HEK293 (cell line): ENCODE data around the gene CADPS2.

Source experiments
- CTCF ChIA-PET: fragments of 350-600 bp; formaldehyde crosslinking; extraction: SDS; loops from one replicate; lab custom pipeline; 2021; ENCODE audit warnings: antibody characterized with exemption; lab: Yijun Ruan, JAX
- POLR2A ChIA-PET: fragments of 300-600 bp; formaldehyde crosslinking; extraction: SDS; loops from one replicate; lab custom pipeline; 2020; ENCODE audit warnings: antibody characterized with exemption, inconsistent platforms; lab: Yijun Ruan, JAX
- H3K27ac ChIP-seq: fragments of 200-500 bp; sonication (Bioruptor generic); 2 replicates; pipeline ENCODE4 v1.5.1; 2014; ENCODE audit warnings: low read depth, low read length, control low read depth, inconsistent platforms; ENCODE audit errors: extremely low read depth
- H3K36me3 ChIP-seq, 2 experiments: fragments of 200-500 bp in 1 of 2; sonication (Bioruptor generic) in 1 of 2; 1 replicate in 1 of 2; 2 replicates in 1 of 2; pipeline ENCODE4 v1.5.1; 2014 to 2017; ENCODE audit warnings: inconsistent platforms in 2 of 2, low read length in 2 of 2; ENCODE audit not compliant: control insufficient read depth in 2 of 2, insufficient read depth in 1 of 2
- H3K4me1 ChIP-seq: fragments of 200-500 bp; sonication (Bioruptor generic); 2 replicates; pipeline ENCODE4 v1.5.1; 2014; ENCODE audit warnings: mild to moderate bottlenecking, low read length, inconsistent platforms; ENCODE audit not compliant: control insufficient read depth, insufficient read depth
- H3K4me3 ChIP-seq: 2 replicates; pipeline ENCODE4 v1.5.1; 2011; ENCODE audit warnings: low read depth, mild to moderate bottlenecking, control low read depth, low read length, moderate library complexity
- H3K9me3 ChIP-seq: fragments of 200-500 bp; sonication (Bioruptor generic); 2 replicates; pipeline ENCODE4 v1.5.1; 2014; ENCODE audit warnings: low read depth, low read length, inconsistent platforms; ENCODE audit not compliant: control insufficient read depth, insufficient read depth
- BCL11B ChIP-seq: fragments of 450-650 bp; formaldehyde crosslinking; IDR thresholded peaks from 2 replicates; pipeline ENCODE4 v1.5.1; 2016; ENCODE audit warnings: low read depth, missing biosample characterization, missing genetic modification characterization
- GFI1B ChIP-seq: fragments of 450-650 bp; formaldehyde crosslinking; IDR thresholded peaks from 2 replicates; pipeline ENCODE4 v1.5.1; 2016; ENCODE audit warnings: missing biosample characterization, missing genetic modification characterization
- KLF1 ChIP-seq: fragments of 450-650 bp; formaldehyde crosslinking; IDR thresholded peaks from 2 replicates; pipeline ENCODE4 v1.5.1; 2016; ENCODE audit warnings: missing biosample characterization, missing genetic modification characterization
- KLF8 ChIP-seq: fragments of 450-650 bp; formaldehyde crosslinking; IDR thresholded peaks from 2 replicates; pipeline ENCODE4 v1.5.1; 2016; ENCODE audit warnings: missing biosample characterization, missing genetic modification characterization
- REPIN1 ChIP-seq: fragments of 450-650 bp; formaldehyde crosslinking; IDR thresholded peaks from 2 replicates; pipeline ENCODE4 v1.5.1; 2017; ENCODE audit warnings: missing biosample characterization, missing genetic modification characterization, low read depth
- SETDB1 ChIP-seq: IDR thresholded peaks from one replicate; pipeline ENCODE4 v1.6.1; 2017; ENCODE audit warnings: mild to moderate bottlenecking, low read length, moderate library complexity, mixed read lengths; ENCODE audit not compliant: insufficient read length
- TCF7L2 ChIP-seq: IDR thresholded peaks from 2 replicates; pipeline ENCODE4 v1.6.1; 2011; ENCODE audit warnings: low read depth, mild to moderate bottlenecking, inconsistent platforms, low read length, moderate library complexity, borderline replicate concordance
- TRIM28 ChIP-seq: IDR thresholded peaks from 2 replicates; pipeline ENCODE4 v1.6.1; 2011; ENCODE audit warnings: low read length, control low read depth, borderline replicate concordance
- WT1 ChIP-seq: fragments of 450-650 bp; formaldehyde crosslinking; IDR thresholded peaks from 2 replicates; pipeline ENCODE4 v1.5.1; 2016; ENCODE audit warnings: missing biosample characterization, missing genetic modification characterization
- ZFP3 ChIP-seq: fragments of 450-650 bp; formaldehyde crosslinking; IDR thresholded peaks from 2 replicates; pipeline ENCODE4 v1.5.1; 2016; ENCODE audit warnings: low read depth, missing biosample characterization, missing genetic modification characterization
- ZIC2 ChIP-seq: fragments of 450-650 bp; formaldehyde crosslinking; IDR thresholded peaks from 2 replicates; pipeline ENCODE4 v1.5.1; 2016; ENCODE audit warnings: missing biosample characterization, missing genetic modification characterization
- ZNF248 ChIP-seq: fragments of 450-650 bp; formaldehyde crosslinking; IDR thresholded peaks from 2 replicates; pipeline ENCODE4 v1.5.1; 2017; ENCODE audit warnings: missing biosample characterization, missing genetic modification characterization
- ZNF280C ChIP-seq: fragments of 450-650 bp; formaldehyde crosslinking; IDR thresholded peaks from 2 replicates; pipeline ENCODE4 v1.5.1; 2016; ENCODE audit warnings: missing biosample characterization, missing genetic modification characterization
- ZNF311 ChIP-seq: fragments of 450-650 bp; formaldehyde crosslinking; IDR thresholded peaks from 2 replicates; pipeline ENCODE4 v1.5.1; 2017; ENCODE audit warnings: missing biosample characterization, missing genetic modification characterization, borderline replicate concordance
- ZNF529 ChIP-seq: fragments of 450-650 bp; formaldehyde crosslinking; IDR thresholded peaks from 2 replicates; pipeline ENCODE4 v1.5.1; 2017; ENCODE audit warnings: missing genetic modification characterization, missing biosample characterization; ENCODE audit not compliant: insufficient replicate concordance
- ZNF561 ChIP-seq: fragments of 450-650 bp; IDR thresholded peaks from 2 replicates; pipeline ENCODE4 v1.5.1; 2018; ENCODE audit warnings: missing biosample characterization, missing genetic modification characterization, borderline replicate concordance
- ZNF692 ChIP-seq: fragments of 450-650 bp; formaldehyde crosslinking; IDR thresholded peaks from 2 replicates; pipeline ENCODE4 v1.5.1; 2016; ENCODE audit warnings: missing biosample characterization, missing genetic modification characterization
- ZNF777 ChIP-seq: fragments of 450-650 bp; formaldehyde crosslinking; IDR thresholded peaks from 2 replicates; pipeline ENCODE4 v1.5.1; 2017; ENCODE audit warnings: missing biosample characterization, missing genetic modification characterization, borderline replicate concordance
- ZNF792 ChIP-seq: fragments of 450-650 bp; formaldehyde crosslinking; IDR thresholded peaks from 2 replicates; pipeline ENCODE4 v1.5.1; 2016; ENCODE audit warnings: missing biosample characterization, missing genetic modification characterization
- ZNF843 ChIP-seq: fragments of 450-650 bp; formaldehyde crosslinking; IDR thresholded peaks from 2 replicates; pipeline ENCODE4 v1.5.1; 2016; ENCODE audit warnings: missing biosample characterization, missing genetic modification characterization
- ZSCAN16 ChIP-seq: fragments of 450-650 bp; formaldehyde crosslinking; IDR thresholded peaks from 2 replicates; pipeline ENCODE4 v1.5.1; 2016; ENCODE audit warnings: missing biosample characterization, missing genetic modification characterization
- ZSCAN23 ChIP-seq: fragments of 450-650 bp; formaldehyde crosslinking; IDR thresholded peaks from 2 replicates; pipeline ENCODE4 v1.5.1; 2016; ENCODE audit warnings: missing biosample characterization, missing genetic modification characterization
- ZSCAN30 ChIP-seq: fragments of 450-650 bp; IDR thresholded peaks from 2 replicates; pipeline ENCODE4 v1.5.1; 2018; ENCODE audit warnings: missing biosample characterization, mild to moderate bottlenecking, missing genetic modification characterization, moderate library complexity
- TF ChIP-seq, protein P1 (sequence below): fragments of 450-650 bp; formaldehyde crosslinking; IDR thresholded peaks from 2 replicates; pipeline ENCODE4 v1.5.1; 2016; ENCODE audit warnings: missing biosample characterization, missing genetic modification characterization
- TF ChIP-seq, protein P2 (sequence below): IDR thresholded peaks from 2 replicates; pipeline ENCODE4 v1.6.1; 2011; ENCODE audit warnings: mild to moderate bottlenecking, low read depth, low read length, borderline replicate concordance

Gene CADPS2

GRCh38 chr7:122518488-122518887 lies 367.8 kb downstream of the CADPS2 start:
- Histone ChIP-seq H3K4me3 (no peak overlapping the region), H3K27ac (no peak overlapping the region), H3K9me3 (no peaks in the 10 kb centered on the region), H3K4me1 (no peaks in the 10 kb centered on the region), H3K36me3 (no peaks in the 10 kb centered on the region)
- ChIA-PET CTCF (interaction anchor here (0.7 to 1.4 kb wide), 2 partner anchors 11 to 758 kb away, joined by 3 to 4 read pairs; no protein-coding TSS in a partner anchor), POLR2A (no interaction called here)
- TF ChIP-seq KLF8 (tag by site-specific recombination) (no peak), TRIM28 (no peak), ZNF561 (tag by site-specific recombination) (no peak), ZNF248 (tag by site-specific recombination) (no peak), ZNF777 (tag by site-specific recombination) (no peak), WT1 (tag by site-specific recombination) (no peak), BCL11B (tag by site-specific recombination) (no peak), ZSCAN23 (tag by site-specific recombination) (no peak), GFI1B (tag by site-specific recombination) (no peak), SETDB1 (no peak), ZNF843 (no peak), ZNF311 (tag by site-specific recombination) (no peak)
- TF ChIP-seq, protein P1, sequence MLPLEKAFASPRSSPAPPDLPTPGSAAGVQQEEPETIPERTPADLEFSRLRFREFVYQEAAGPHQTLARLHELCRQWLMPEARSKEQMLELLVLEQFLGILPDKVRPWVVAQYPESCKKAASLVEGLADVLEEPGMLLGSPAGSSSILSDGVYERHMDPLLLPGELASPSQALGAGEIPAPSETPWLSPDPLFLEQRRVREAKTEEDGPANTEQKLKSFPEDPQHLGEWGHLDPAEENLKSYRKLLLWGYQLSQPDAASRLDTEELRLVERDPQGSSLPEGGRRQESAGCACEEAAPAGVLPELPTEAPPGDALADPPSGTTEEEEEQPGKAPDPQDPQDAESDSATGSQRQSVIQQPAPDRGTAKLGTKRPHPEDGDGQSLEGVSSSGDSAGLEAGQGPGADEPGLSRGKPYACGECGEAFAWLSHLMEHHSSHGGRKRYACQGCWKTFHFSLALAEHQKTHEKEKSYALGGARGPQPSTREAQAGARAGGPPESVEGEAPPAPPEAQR = no peak

GRCh38 chr7:122517576-122517975 lies 368.7 kb downstream of the CADPS2 start:
- Histone ChIP-seq H3K4me3 (no peak overlapping the region), H3K27ac (no peak overlapping the region), H3K9me3 (no peaks in the 10 kb centered on the region), H3K4me1 (no peaks in the 10 kb centered on the region), H3K36me3 (no peaks in the 10 kb centered on the region)
- TF ChIP-seq ZNF692 (no peak), ZIC2 (tag by site-specific recombination) (no peak), ZSCAN30 (tag by site-specific recombination) (no peak), ZNF280C (tag by site-specific recombination) (no peak)
- ChIA-PET POLR2A (no interaction called here), CTCF (no interaction called here)

GRCh38 chr7:122515404-122515803 lies 370.9 kb downstream of the CADPS2 start:
- CTCF ChIA-PET = interaction anchor here (1.1 kb wide), 1 partner anchor 292 kb away, joined by 3 read pairs; no protein-coding TSS in a partner anchor
- no peaks in the 10 kb centered on the region for H3K9me3 ChIP-seq
- H3K36me3 ChIP-seq = no peaks in the 10 kb centered on the region
- H3K27ac ChIP-seq = no peak overlapping the region
- POLR2A ChIA-PET = no interaction called here
- H3K4me1 ChIP-seq = no peaks in the 10 kb centered on the region
- H3K4me3 ChIP-seq = no peak overlapping the region
- no peak for TF ChIP-seq ZSCAN16 (tag by site-specific recombination)
- no peak for TF ChIP-seq REPIN1 (tag by site-specific recombination)
- no peak for TF ChIP-seq KLF1
- TF ChIP-seq, protein P2, sequence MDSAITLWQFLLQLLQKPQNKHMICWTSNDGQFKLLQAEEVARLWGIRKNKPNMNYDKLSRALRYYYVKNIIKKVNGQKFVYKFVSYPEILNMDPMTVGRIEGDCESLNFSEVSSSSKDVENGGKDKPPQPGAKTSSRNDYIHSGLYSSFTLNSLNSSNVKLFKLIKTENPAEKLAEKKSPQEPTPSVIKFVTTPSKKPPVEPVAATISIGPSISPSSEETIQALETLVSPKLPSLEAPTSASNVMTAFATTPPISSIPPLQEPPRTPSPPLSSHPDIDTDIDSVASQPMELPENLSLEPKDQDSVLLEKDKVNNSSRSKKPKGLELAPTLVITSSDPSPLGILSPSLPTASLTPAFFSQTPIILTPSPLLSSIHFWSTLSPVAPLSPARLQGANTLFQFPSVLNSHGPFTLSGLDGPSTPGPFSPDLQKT = no peak
- TF ChIP-seq TCF7L2 = no peak
- no peak for TF ChIP-seq ZNF792 (tag by site-specific recombination)
- TF ChIP-seq ZNF529 (tag by site-specific recombination) = no peak
- no peak for TF ChIP-seq ZIC2 (tag by site-specific recombination)
- TF ChIP-seq ZFP3 (tag by site-specific recombination) = no peak
